ENCODE measurements around the gene RPS6KA2.
"Not testable (repeated sequence)": the region's sequence is repeated elsewhere in the genome, so short reads cannot be mapped to it uniquely, and the experiment has no call there.

The RPS6KA2 gene

GRCh38 chr6:166530211-166531095 lies 96.6 kb downstream of the RPS6KA2 start:
- DNase-seq (ENCODE audit: low read depth in 3 of 3) = no peak

DNA sequence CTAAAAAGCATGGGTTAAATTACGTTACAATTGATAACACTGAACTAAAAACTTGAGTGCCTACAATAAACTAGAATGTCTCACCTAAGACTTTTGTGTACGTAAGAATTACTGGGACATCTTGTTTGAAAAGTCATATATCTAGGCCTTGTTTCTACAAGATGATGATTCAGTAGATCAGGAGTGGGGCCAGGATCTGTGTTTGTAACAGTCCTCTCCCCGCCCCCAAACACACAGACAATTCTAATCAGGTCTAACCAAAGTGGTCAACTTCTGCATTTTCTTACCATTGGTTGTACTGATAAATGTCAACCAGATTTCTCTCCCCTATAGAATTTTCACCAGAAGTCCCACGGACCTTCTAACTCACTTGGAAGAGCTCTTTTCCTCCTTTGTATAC lies 97.5 kb downstream of the RPS6KA2 start:
- DNase-seq (ENCODE audit: low read depth in 3 of 3) = no peak

DNA sequence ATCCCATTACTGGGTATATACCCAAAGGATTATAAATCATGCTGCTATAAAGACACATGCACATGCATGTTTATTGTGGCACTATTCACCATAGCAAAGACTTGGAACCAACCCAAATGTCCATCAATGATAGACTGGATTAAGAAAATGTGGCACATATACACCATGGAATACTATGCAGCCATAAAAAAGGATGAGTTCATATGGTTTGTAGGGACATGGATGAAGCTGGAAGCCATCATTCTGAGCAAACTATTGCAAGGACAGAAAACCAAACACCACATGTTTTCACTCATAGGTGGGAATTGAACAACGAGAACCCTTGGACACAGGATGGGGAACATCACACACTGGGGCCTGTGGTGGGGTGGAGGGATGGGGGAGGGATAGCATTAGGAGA lies 98.0 kb downstream of the RPS6KA2 start:
- not testable (repeated sequence) for DNase-seq (ENCODE audit: low read depth in 3 of 3)

DNA sequence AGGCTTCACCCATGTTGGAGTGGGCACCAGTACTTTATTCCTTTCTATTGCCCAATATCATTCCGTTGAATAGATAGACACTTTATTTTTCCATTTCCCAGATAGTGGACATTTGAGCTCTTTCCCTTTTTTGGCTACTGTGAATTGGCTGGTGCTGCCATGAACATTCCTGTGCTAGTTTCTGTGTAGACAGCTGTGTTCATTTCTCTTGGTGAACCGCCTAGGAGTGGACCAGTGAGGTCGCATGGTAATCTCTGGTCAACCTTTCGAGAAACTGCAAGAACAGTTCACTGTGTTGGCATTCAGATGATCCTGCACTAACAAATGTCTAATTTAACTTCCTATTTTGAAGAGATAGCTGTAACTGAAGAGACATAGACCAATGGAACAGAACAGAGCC lies 99.2 kb downstream of the RPS6KA2 start:
- DNase-seq (ENCODE audit: low read depth in 3 of 3) = no peak

DNA sequence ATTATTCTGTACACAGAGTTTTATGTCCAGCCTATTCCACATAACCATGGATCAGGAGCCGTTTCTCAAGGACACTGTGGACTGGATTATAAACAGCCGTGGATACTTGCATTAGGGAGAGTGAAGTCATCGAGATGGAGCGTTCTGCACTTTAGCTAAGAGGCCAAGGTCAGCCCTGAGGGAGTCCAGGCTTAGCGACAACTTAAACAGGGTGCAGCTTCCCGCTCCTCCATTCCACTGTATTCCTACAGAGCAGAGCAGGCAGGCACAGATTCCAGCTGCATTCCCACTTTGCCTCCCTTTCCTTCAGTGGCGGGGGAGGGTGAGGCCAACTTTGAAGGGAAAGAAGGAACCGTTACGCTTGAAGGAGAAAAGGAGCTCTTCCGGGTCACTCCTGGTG lies 100.1 kb downstream of the RPS6KA2 start:
- DNase-seq (ENCODE audit: low read depth in 3 of 3) = no peak

- DNase-seq (ENCODE audit: low read depth in 3 of 3) = no peak
Observed at GRCh38 chr6:166525567-166525966, 101.5 kb downstream of the RPS6KA2 start.

GRCh38 chr6:166523782-166524559 lies 103.1 kb downstream of the RPS6KA2 start:
- no peak for DNase-seq (ENCODE audit: low read depth in 3 of 3)

- DNase-seq (ENCODE audit: low read depth in 3 of 3) = no peak
Observed at GRCh38 chr6:166520905-166521834, 105.9 kb downstream of the RPS6KA2 start.

DNA sequence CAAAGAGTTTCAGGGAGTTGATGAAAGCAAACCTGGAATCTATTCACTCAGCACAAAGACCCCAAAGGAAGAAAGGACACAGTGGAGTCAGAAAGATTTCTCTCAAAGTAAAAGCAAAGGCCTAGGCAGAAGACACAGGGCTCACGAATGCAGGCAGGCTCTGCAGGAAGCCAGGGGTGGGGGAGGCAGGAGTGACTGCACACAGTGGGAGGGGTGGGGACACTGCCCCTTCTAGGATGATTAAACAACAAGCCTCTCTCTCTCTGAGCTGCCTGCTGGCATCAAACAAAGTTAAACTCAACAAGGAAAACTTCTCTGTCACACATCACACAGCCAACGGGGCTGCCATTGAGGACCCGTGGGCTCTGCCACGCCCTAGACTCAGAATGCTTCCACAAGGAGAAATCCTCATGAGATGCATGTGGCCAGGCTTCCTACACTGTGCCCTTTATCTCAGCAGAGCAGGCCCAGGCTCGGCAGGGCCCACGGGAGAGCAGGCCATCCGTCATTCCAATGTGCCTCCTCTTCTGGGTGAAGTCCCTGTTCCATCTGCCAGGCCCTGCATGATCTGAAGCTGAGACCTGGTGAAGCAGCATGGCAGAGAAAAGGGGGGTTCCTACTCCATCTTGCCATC lies 110.7 kb downstream of the RPS6KA2 start:
- no peak for DNase-seq (ENCODE audit: low read depth in 3 of 3)

- peak; percentile 19 to 61 (median 20) for DNase-seq (ENCODE audit: low read depth in 3 of 3)
Observed at GRCh38 chr6:166515072-166515810, 111.8 kb downstream of the RPS6KA2 start.

DNA sequence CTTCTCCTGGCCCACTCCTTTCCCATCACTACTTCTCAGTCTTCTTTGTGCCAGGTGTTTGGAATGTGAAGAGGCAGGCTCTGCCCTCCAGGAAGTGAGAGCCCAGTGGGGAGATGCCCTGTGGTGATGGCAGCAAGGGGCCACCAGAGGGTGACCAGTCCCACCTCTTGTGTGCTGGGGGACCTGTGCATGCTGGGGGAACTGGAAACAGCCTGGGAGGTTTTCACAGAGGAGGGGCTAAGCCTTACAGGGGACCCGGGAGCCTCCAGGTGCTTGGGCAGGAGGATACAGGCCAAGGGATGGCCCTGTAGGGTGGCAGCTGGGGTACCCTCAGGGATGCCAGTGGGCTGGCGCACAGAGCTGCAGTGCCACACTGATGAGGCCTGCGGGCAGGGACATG lies 112.9 kb downstream of the RPS6KA2 start:
- no peak for DNase-seq (ENCODE audit: low read depth in 3 of 3)

- DNase-seq (ENCODE audit: low read depth in 3 of 3) = peak in 1 of 3 experiments; percentile 25
Observed at GRCh38 chr6:166512567-166512966, 114.5 kb downstream of the RPS6KA2 start.

DNA sequence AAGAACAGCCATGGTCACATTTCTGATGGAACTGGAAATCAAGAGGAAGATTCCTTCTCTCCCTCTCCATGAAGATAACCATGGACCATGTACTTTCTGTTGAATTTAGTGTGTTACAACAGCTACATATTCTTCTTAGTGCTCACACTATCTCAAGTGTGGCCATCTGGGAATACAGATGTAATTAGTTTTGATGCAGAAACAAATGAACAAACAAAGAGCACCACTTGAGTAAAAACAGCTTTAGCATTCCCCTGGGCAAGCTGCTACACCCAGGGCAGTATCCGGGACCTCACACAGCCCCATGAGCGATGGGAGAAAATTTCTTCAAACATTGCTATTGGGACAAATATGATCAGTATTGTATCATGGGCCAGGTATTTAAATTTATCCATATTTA lies 115.7 kb downstream of the RPS6KA2 start:
- no peak for DNase-seq (ENCODE audit: low read depth in 3 of 3)

GRCh38 chr6:166509193-166509592 lies 117.9 kb downstream of the RPS6KA2 start:
- no peak for DNase-seq (ENCODE audit: low read depth in 3 of 3)

DNA sequence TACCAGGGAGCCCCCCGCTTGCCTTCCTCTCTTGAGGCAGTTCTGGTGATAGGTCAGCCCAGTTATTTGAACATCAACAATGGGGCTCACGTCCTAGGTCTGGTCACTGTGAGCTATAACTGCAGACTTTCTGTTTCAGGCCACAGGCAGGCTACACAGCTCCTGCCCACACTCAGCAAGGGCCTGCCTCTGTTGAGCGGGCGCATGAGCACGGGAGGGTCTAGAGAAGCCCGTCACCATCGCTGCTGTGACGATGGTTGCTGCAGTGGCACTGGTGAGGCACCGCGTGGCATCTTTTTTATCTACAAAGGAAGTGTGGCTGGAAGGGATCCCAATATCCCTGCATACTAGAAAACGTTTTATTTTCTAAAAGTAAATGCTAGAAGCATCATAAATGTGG lies 118.3 kb downstream of the RPS6KA2 start:
- DNase-seq (ENCODE audit: low read depth in 3 of 3) = no peak

- no peak for DNase-seq (ENCODE audit: low read depth in 3 of 3)
Observed at GRCh38 chr6:166507809-166508564, 119.1 kb downstream of the RPS6KA2 start.

GRCh38 chr6:166507380-166507779 lies 119.7 kb downstream of the RPS6KA2 start:
- no peak for DNase-seq (ENCODE audit: low read depth in 3 of 3)

GRCh38 chr6:166505133-166505905 lies 121.7 kb downstream of the RPS6KA2 start:
- DNase-seq (ENCODE audit: low read depth in 3 of 3) = no peak

DNA sequence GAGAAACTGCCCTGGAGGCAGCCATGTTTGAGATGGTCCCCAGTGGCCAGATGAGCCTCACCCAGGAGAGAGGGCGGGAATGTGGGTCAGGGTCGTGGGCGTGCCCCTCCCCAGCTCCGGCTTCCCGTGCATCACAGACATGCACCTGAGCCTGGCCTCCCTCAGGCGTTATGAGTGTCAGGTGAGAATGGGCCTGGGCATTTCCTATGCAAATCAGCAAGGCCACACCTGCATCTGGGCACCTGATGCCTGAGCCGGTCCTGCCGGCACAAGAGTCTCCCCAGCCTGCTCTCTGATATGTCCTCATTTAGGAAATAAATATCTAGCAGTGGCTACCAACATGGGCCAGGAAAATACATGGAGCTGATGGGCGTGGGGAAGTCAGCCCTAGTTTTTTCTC lies 123.0 kb downstream of the RPS6KA2 start:
- DNase-seq (ENCODE audit: low read depth in 3 of 3) = no peak

All from stimulated activated CD4-positive, alpha-beta T cell treated with anti-CD3 and anti-CD28 coated beads, TNF-alpha, amount 100 ng/mL, for 24 hours (primary cell).